ENCODE data around the gene TES.
"Not testable (repeated sequence)": the region's sequence is repeated elsewhere in the genome, so short reads cannot be mapped to it uniquely, and the experiment has no call there.

The TES gene

GRCh38 chr7:116293139-116293538 is 82.8 kb downstream of the TES start:
- DNase-seq, result no peak

- no peak for DNase-seq
Observed at GRCh38 chr7:116293633-116294032, 83.3 kb downstream of the TES start.

GRCh38 chr7:116295903-116296302 is 85.6 kb downstream of the TES start:
- DNase-seq, result not testable (repeated sequence)

- DNase-seq, result no peak
Observed at GRCh38 chr7:116298055-116298454, 87.7 kb downstream of the TES start.

- no peak for DNase-seq
Observed at GRCh38 chr7:116298576-116298975, 88.2 kb downstream of the TES start.

GRCh38 chr7:116305485-116306408 is 95.4 kb downstream of the TES start:
- no peak for DNase-seq

GRCh38 chr7:116306409-116307048 is 96.2 kb downstream of the TES start:
- DNase-seq, result no peak

GRCh38 chr7:116307253-116307652 is 96.9 kb downstream of the TES start:
- no peak for DNase-seq

Data from activated effector memory CD4-positive, alpha-beta T cell treated with anti-CD3 and anti-CD28 coated beads, Interleukin-2, amount 50 U/mL, for 16 hours (primary cell).